WTC11 (cell line): ENCODE data around the gene CTNNA2. TPM values are rescaled to one million over a fixed set of nuclear protein-coding genes. Genes with fewer than 3 reads are reported as not detected.

Source experiments
- ATAC-seq: fragments of 200-7000 bp; cut with Tn5 transposase; 2 replicates; pipeline ENCODE4 v1.10.0; 2021; ENCODE audit warnings: mild to moderate bottlenecking, moderate library complexity
- CTCF ChIA-PET: fragments of 300-600 bp; sonication (Branson Sonifier 250); formaldehyde crosslinking; loops from one replicate; lab custom pipeline; 2021; ENCODE audit warnings: antibody characterized with exemption; lab: Charles Lee
- POLR2A ChIA-PET: fragments of 350-600 bp; sonication (Branson Sonifier 250); formaldehyde crosslinking; loops from one replicate; lab custom pipeline; 2021; ENCODE audit warnings: antibody characterized with exemption; lab: Charles Lee
- DNase-seq: peaks from one replicate; pipeline ENCODE4 v3.0.0; 2021; ENCODE audit warnings: low spot score
- H3K27ac Mint-ChIP-seq: 2 replicates; pipeline ENCODE4 v1.8.0; 2021; ENCODE audit warnings: mixed read lengths
- H3K27me3 Mint-ChIP-seq: 2 replicates; pipeline ENCODE4 v1.8.0; 2021; ENCODE audit warnings: low read depth, mild to moderate bottlenecking, moderate library complexity, mixed read lengths
- H3K36me3 Mint-ChIP-seq: 2 replicates; pipeline ENCODE4 v1.8.0; 2021; ENCODE audit warnings: mixed read lengths
- H3K4me1 Mint-ChIP-seq: 2 replicates; pipeline ENCODE4 v1.8.0; 2022; ENCODE audit warnings: mixed read lengths
- H3K4me3 Mint-ChIP-seq: 2 replicates; pipeline ENCODE4 v1.8.0; 2021; ENCODE audit warnings: mild to moderate bottlenecking, moderate library complexity, mixed read lengths
- H3K9me3 Mint-ChIP-seq: 2 replicates; pipeline ENCODE4 v1.8.0; 2021; ENCODE audit warnings: mixed read lengths
- CREB1 ChIP-seq: sonication (generic); formaldehyde crosslinking; IDR thresholded peaks from 2 replicates; pipeline ENCODE4 v1.8.0; 2023; ENCODE audit warnings: mild to moderate bottlenecking, missing genetic modification reagents
- GABPB1 ChIP-seq: sonication (generic); formaldehyde crosslinking; IDR thresholded peaks from 2 replicates; pipeline ENCODE4 v1.8.1; 2023; ENCODE audit warnings: mild to moderate bottlenecking, missing genetic modification reagents
- JUN ChIP-seq: sonication (generic); formaldehyde crosslinking; IDR thresholded peaks from 2 replicates; pipeline ENCODE4 v1.8.0; 2023; ENCODE audit warnings: mild to moderate bottlenecking, missing genetic modification reagents
- MLX ChIP-seq: sonication (generic); formaldehyde crosslinking; IDR thresholded peaks from 2 replicates; pipeline ENCODE4 v1.8.1; 2023; ENCODE audit warnings: mild to moderate bottlenecking, missing genetic modification reagents, moderate library complexity
- MYBL2 ChIP-seq: sonication (generic); formaldehyde crosslinking; IDR thresholded peaks from 2 replicates; pipeline ENCODE4 v1.8.1; 2023; ENCODE audit warnings: mild to moderate bottlenecking, moderate library complexity, missing genetic modification reagents
- NFATC4 ChIP-seq: fragments of 250-450 bp; sonication (Bioruptor Pico); IDR thresholded peaks from 2 replicates; pipeline ENCODE4 v1.9.0; 2021; ENCODE audit warnings: mild to moderate bottlenecking
- NFE2L1 ChIP-seq: sonication (generic); formaldehyde crosslinking; IDR thresholded peaks from 2 replicates; pipeline ENCODE4 v1.8.1; 2023; ENCODE audit warnings: missing genetic modification reagents
- NR2C2 ChIP-seq: sonication (generic); formaldehyde crosslinking; IDR thresholded peaks from 2 replicates; pipeline ENCODE4 v1.8.0; 2022; ENCODE audit warnings: mild to moderate bottlenecking, missing genetic modification reagents
- SMAD3 ChIP-seq: sonication (generic); formaldehyde crosslinking; IDR thresholded peaks from 2 replicates; pipeline ENCODE4 v1.8.0; 2022; ENCODE audit warnings: missing genetic modification reagents, mild to moderate bottlenecking, borderline replicate concordance
- SP1 ChIP-seq: sonication (generic); formaldehyde crosslinking; conservative IDR thresholded peaks from 2 replicates; pipeline ENCODE4 v1.8.1; 2022; ENCODE audit warnings: missing genetic modification reagents
- ZBTB21 ChIP-seq: sonication (generic); formaldehyde crosslinking; IDR thresholded peaks from 2 replicates; pipeline ENCODE4 v1.8.1; 2023; ENCODE audit warnings: mild to moderate bottlenecking, missing genetic modification reagents, borderline replicate concordance
- ZNF138 ChIP-seq: sonication (generic); formaldehyde crosslinking; conservative IDR thresholded peaks from 2 replicates; pipeline ENCODE4 v1.8.1; 2022; ENCODE audit warnings: mild to moderate bottlenecking, moderate library complexity, missing genetic modification reagents
- ZNF232 ChIP-seq: sonication (generic); formaldehyde crosslinking; IDR thresholded peaks from 2 replicates; pipeline ENCODE4 v1.8.0; 2022; ENCODE audit warnings: mild to moderate bottlenecking, missing genetic modification reagents
- ZNF396 ChIP-seq: fragments of 250-450 bp; sonication (Bioruptor Pico); IDR thresholded peaks from 2 replicates; pipeline ENCODE4 v1.8.0; 2021; ENCODE audit warnings: mild to moderate bottlenecking, moderate library complexity, borderline replicate concordance
- ZNF512 ChIP-seq: sonication (generic); formaldehyde crosslinking; IDR thresholded peaks from 2 replicates; pipeline ENCODE4 v1.8.1; 2022; ENCODE audit warnings: missing genetic modification reagents, borderline replicate concordance
- total RNA-seq: library from RNA; stranded (reverse); gene quantifications from 3 replicates; pipeline ENCODE4 v1.2.3, GENCODE V29; 2021
- TF ChIP-seq, protein P1 (sequence below): sonication (generic); formaldehyde crosslinking; IDR thresholded peaks from 2 replicates; pipeline ENCODE4 v1.8.1; 2023; ENCODE audit warnings: mild to moderate bottlenecking, missing genetic modification reagents, borderline replicate concordance
- TF ChIP-seq, protein P2 (sequence below): sonication (generic); formaldehyde crosslinking; IDR thresholded peaks from 2 replicates; pipeline ENCODE4 v1.8.0; 2022; ENCODE audit warnings: mild to moderate bottlenecking, missing genetic modification reagents
- TF ChIP-seq, protein P3 (sequence below): sonication (generic); formaldehyde crosslinking; IDR thresholded peaks from 2 replicates; pipeline ENCODE4 v1.8.1; 2023; ENCODE audit warnings: mild to moderate bottlenecking, missing genetic modification reagents, moderate library complexity
- TF ChIP-seq, protein P4 (sequence below): fragments of 250-450 bp; sonication (Bioruptor Pico); IDR thresholded peaks from 2 replicates; pipeline ENCODE4 v1.9.0; 2021; ENCODE audit warnings: mild to moderate bottlenecking

The CTNNA2 gene
- total RNA-seq, 1 experiment from 2014 or later: 3.8 TPM

- Mint-ChIP-seq H3K27me3 (no peaks in the 10 kb centered on the region), H3K27ac (no peak overlapping the region), H3K9me3 (peaks cover 8% of the 10 kb centered on the region), H3K4me1 (peaks cover 45% of the 10 kb centered on the region), H3K36me3 (no peaks in the 10 kb centered on the region), H3K4me3 (no peak overlapping the region)
- ChIA-PET CTCF (no interaction called here), POLR2A (no interaction called here)
- TF ChIP-seq SMAD3 (CRISPR knock-in tag) (no peak), ZNF138 (no peak), SP1 (CRISPR knock-in tag) (no peak), NR2C2 (CRISPR knock-in tag) (no peak), JUN (CRISPR knock-in tag) (no peak), ZNF512 (CRISPR knock-in tag) (no peak), GABPB1 (CRISPR knock-in tag) (no peak), NFATC4 (CRISPR knock-in tag) (no peak), ZBTB21 (CRISPR knock-in tag) (no peak), NFE2L1 (no peak), ZNF396 (no peak), ZNF232 (CRISPR knock-in tag) (no peak), CREB1 (CRISPR knock-in tag) (no peak), MLX (CRISPR knock-in tag) (no peak), MYBL2 (CRISPR knock-in tag) (no peak)
- TF ChIP-seq, protein P1, sequence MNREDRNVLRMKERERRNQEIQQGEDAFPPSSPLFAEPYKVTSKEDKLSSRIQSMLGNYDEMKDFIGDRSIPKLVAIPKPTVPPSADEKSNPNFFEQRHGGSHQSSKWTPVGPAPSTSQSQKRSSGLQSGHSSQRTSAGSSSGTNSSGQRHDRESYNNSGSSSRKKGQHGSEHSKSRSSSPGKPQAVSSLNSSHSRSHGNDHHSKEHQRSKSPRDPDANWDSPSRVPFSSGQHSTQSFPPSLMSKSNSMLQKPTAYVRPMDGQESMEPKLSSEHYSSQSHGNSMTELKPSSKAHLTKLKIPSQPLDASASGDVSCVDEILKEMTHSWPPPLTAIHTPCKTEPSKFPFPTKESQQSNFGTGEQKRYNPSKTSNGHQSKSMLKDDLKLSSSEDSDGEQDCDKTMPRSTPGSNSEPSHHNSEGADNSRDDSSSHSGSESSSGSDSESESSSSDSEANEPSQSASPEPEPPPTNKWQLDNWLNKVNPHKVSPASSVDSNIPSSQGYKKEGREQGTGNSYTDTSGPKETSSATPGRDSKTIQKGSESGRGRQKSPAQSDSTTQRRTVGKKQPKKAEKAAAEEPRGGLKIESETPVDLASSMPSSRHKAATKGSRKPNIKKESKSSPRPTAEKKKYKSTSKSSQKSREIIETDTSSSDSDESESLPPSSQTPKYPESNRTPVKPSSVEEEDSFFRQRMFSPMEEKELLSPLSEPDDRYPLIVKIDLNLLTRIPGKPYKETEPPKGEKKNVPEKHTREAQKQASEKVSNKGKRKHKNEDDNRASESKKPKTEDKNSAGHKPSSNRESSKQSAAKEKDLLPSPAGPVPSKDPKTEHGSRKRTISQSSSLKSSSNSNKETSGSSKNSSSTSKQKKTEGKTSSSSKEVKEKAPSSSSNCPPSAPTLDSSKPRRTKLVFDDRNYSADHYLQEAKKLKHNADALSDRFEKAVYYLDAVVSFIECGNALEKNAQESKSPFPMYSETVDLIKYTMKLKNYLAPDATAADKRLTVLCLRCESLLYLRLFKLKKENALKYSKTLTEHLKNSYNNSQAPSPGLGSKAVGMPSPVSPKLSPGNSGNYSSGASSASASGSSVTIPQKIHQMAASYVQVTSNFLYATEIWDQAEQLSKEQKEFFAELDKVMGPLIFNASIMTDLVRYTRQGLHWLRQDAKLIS (CRISPR knock-in tag): no peak
- TF ChIP-seq, protein P2, sequence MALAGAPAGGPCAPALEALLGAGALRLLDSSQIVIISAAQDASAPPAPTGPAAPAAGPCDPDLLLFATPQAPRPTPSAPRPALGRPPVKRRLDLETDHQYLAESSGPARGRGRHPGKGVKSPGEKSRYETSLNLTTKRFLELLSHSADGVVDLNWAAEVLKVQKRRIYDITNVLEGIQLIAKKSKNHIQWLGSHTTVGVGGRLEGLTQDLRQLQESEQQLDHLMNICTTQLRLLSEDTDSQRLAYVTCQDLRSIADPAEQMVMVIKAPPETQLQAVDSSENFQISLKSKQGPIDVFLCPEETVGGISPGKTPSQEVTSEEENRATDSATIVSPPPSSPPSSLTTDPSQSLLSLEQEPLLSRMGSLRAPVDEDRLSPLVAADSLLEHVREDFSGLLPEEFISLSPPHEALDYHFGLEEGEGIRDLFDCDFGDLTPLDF (CRISPR knock-in tag): no peak
- TF ChIP-seq, protein P3, sequence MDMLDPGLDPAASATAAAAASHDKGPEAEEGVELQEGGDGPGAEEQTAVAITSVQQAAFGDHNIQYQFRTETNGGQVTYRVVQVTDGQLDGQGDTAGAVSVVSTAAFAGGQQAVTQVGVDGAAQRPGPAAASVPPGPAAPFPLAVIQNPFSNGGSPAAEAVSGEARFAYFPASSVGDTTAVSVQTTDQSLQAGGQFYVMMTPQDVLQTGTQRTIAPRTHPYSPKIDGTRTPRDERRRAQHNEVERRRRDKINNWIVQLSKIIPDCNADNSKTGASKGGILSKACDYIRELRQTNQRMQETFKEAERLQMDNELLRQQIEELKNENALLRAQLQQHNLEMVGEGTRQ (CRISPR knock-in tag): no peak
- TF ChIP-seq, protein P4, sequence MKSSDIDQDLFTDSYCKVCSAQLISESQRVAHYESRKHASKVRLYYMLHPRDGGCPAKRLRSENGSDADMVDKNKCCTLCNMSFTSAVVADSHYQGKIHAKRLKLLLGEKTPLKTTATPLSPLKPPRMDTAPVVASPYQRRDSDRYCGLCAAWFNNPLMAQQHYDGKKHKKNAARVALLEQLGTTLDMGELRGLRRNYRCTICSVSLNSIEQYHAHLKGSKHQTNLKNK (CRISPR knock-in tag): no peak
- DNase-seq (no peak), ATAC-seq (no peak)
Observed at GRCh38 chr2:79827881-79828280, 315.0 kb downstream of the CTNNA2 start.
